ENCODE data around the gene ARHGAP24. TPM values are rescaled to one million over a fixed set of nuclear protein-coding genes. Genes with fewer than 3 reads are reported as not detected.

ARHGAP24 gene
- total RNA-seq, 4 donors from 2014 or later = 12.1 to 60.8 (median 18.9) TPM

GRCh38 chr4:85821688-85822455, 346.9 kb downstream of the ARHGAP24 start:
- Histone ChIP-seq H3K4me3 (no peak overlapping the region), H3K9me3 (no peaks in the 10 kb centered on the region), H3K27me3 (no peaks in the 10 kb centered on the region), H3K36me3 (no peaks in the 10 kb centered on the region), H3K27ac (no peak overlapping the region), H3K4me1 (no peaks in the 10 kb centered on the region)
- intact Hi-C loops (cut with DNase I; ENCODE audit: low total_unique reads) = no loop called here
- TF ChIP-seq POLR2A (IDR thresholded peaks at IDR 0.05) = no peak
- no peak for TF ChIP-seq CTCF (IDR thresholded peaks at IDR 0.05)
- DNase-seq = no peak

- TF ChIP-seq POLR2A (IDR thresholded peaks at IDR 0.05) (no peak), CTCF (IDR thresholded peaks at IDR 0.05) (no peak)
- no peak overlapping the region for H3K4me3 ChIP-seq
- no peaks in the 10 kb centered on the region for H3K27me3 ChIP-seq
- no peaks in the 10 kb centered on the region for H3K36me3 ChIP-seq
- H3K4me1 ChIP-seq = no peaks in the 10 kb centered on the region
- intact Hi-C loops (cut with DNase I; ENCODE audit: low total_unique reads) = no loop called here
- no peak for DNase-seq
- H3K9me3 ChIP-seq = no peaks in the 10 kb centered on the region
- H3K27ac ChIP-seq = peak overlapping the region; percentile 2 to 28
Observed at GRCh38 chr4:85823295-85823694, 348.3 kb downstream of the ARHGAP24 start.

- Histone ChIP-seq H3K4me3 (no peak overlapping the region), H3K27me3 (no peaks in the 10 kb centered on the region), H3K9me3 (no peaks in the 10 kb centered on the region), H3K36me3 (no peaks in the 10 kb centered on the region), H3K27ac (peak overlapping the region; percentile 2 to 28), H3K4me1 (no peaks in the 10 kb centered on the region)
- DNase-seq = no peak
- intact Hi-C loops (cut with DNase I; ENCODE audit: low total_unique reads) = no loop called here
- TF ChIP-seq POLR2A (IDR thresholded peaks at IDR 0.05) = no peak
- no peak for TF ChIP-seq CTCF (IDR thresholded peaks at IDR 0.05)
Observed at GRCh38 chr4:85824166-85824945, 349.4 kb downstream of the ARHGAP24 start.

- H3K27ac ChIP-seq = peak overlapping the region in 1 of 2 donors; percentile 41
- no peaks in the 10 kb centered on the region for H3K27me3 ChIP-seq
- H3K36me3 ChIP-seq = no peaks in the 10 kb centered on the region
- no peak for DNase-seq
- peak in 1 of 4 experiments; percentile 10 for TF ChIP-seq CTCF (IDR thresholded peaks at IDR 0.05)
- no peak for TF ChIP-seq POLR2A (IDR thresholded peaks at IDR 0.05)
- intact Hi-C loops (cut with DNase I; ENCODE audit: low total_unique reads) = no loop called here
- H3K4me3 ChIP-seq = no peak overlapping the region
- no peaks in the 10 kb centered on the region for H3K9me3 ChIP-seq
- H3K4me1 ChIP-seq = no peaks in the 10 kb centered on the region
Observed at GRCh38 chr4:85826060-85826678, 351.2 kb downstream of the ARHGAP24 start.
